ENCODE results near the gene SMIM11. TPM values are rescaled to one million over a fixed set of nuclear protein-coding genes. Genes with fewer than 3 reads are reported as not detected.

Gene SMIM11
- total and polyA plus RNA-seq, 10 of the 15 experiments (the other 5 are each of a cell fraction or from before 2014, with no cell fraction given): 4.8 to 43.1 (median 16.0) TPM

DNA sequence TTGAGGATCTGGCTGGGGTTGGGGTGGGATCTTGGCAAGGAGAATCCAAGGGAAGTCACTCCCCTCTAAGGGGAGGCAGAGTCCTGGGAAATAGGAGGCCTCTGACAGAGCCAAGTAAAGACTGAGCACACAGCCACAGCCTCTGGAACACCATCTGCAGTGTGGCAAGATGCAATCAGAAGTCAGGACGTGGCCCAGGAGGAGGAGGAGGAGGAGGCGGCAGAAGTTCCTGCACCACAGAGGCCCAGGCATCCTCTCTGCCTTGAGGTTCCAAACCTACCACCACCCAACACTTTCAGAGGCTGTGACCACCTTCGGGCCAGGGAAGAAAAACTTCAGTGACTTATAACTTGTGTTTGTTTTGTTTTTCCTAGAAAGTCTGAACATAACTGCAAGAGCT lies 35.2 kb upstream of the SMIM11 start:
- in situ Hi-C loops (cut with MboI): no loop called here
- WGBS (ENCODE audit: insufficient coverage, insufficient replicate concordance, low lambda C conversion rate, missing lambda C conversion rate): 58% methylated on average over 3 of the region's 3 CpGs

More for the DNA sequence above, 35.2 kb upstream of the SMIM11 start:
- ATAC-seq (no peak), DNase-seq (ENCODE audit: low read depth, low spot score) (no peak), FAIRE-seq (no peak)
- Histone ChIP-seq H2AFZ (ENCODE audit: control insufficient read depth, low read depth, low read length) (no peak overlapping the region), H3K4me2 (ENCODE audit: control insufficient read depth, insufficient read depth) (no peak overlapping the region), H3K79me2 (ENCODE audit: control insufficient read depth, insufficient read depth, low read length) (no peaks in the 10 kb centered on the region), H3K4me3 (no peak overlapping the region), H3K27ac (ENCODE audit: control insufficient read depth, insufficient read depth) (no peak overlapping the region), H3K27me3 (replicated peaks in 1 of 2; ENCODE audit: control insufficient read depth in 2 of 2, insufficient read depth in 2 of 2, low read length in 1 of 2) (no peaks in the 10 kb centered on the region; a peak in 2 of 4 replicates), H3K9ac (ENCODE audit: control insufficient read depth, insufficient read depth, low read length) (no peak overlapping the region), H3K4me1 (ENCODE audit: control insufficient read depth, insufficient read depth, low read length) (no peaks in the 10 kb centered on the region), H4K20me1 (ENCODE audit: control insufficient read depth, insufficient read depth) (no peaks in the 10 kb centered on the region), H3K36me3 (ENCODE audit: control insufficient read depth in 2 of 2, insufficient read depth in 2 of 2, low read length in 1 of 2) (no peaks in the 10 kb centered on the region), H3K9me3 (replicated peaks; ENCODE audit: control insufficient read depth, insufficient read depth, low read length) (no peaks in the 10 kb centered on the region)
- SMC1A ChIA-PET (ENCODE audit: uncharacterized antibody, unreplicated experiment): no interaction called here
- POLR2A ChIA-PET: no interaction called here
- TF ChIP-seq, protein P1, sequence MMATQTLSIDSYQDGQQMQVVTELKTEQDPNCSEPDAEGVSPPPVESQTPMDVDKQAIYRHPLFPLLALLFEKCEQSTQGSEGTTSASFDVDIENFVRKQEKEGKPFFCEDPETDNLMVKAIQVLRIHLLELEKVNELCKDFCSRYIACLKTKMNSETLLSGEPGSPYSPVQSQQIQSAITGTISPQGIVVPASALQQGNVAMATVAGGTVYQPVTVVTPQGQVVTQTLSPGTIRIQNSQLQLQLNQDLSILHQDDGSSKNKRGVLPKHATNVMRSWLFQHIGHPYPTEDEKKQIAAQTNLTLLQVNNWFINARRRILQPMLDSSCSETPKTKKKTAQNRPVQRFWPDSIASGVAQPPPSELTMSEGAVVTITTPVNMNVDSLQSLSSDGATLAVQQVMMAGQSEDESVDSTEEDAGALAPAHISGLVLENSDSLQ (IDR thresholded peaks at IDR 0.05): no peak
- TF ChIP-seq JUNB (IDR thresholded peaks at IDR 0.05) (no peak), TARDBP (IDR thresholded peaks at IDR 0.05; ENCODE audit: borderline replicate concordance) (no peak), SMAD5 (IDR thresholded peaks at IDR 0.05; ENCODE audit: low read depth) (no peak), FOXK2 (IDR thresholded peaks at IDR 0.05) (no peak), HCFC1 (IDR thresholded peaks at IDR 0.05; ENCODE audit: low read length) (no peak), MEF2B (IDR thresholded peaks at IDR 0.05; ENCODE audit: partially characterized antibody, poor library complexity, severe bottlenecking) (no peak), MYB (IDR thresholded peaks at IDR 0.05; ENCODE audit: borderline replicate concordance, low read depth, low read length) (no peak), RAD51 (IDR thresholded peaks at IDR 0.05) (no peak), TCF3 (IDR thresholded peaks at IDR 0.05; ENCODE audit: borderline replicate concordance, insufficient read depth, low read depth, low read length) (no peak), HDAC6 (IDR thresholded peaks at IDR 0.05; ENCODE audit: unreplicated experiment) (no peak), NFIC (IDR thresholded peaks at IDR 0.05; ENCODE audit: low read depth, low read length) (no peak), NBN (IDR thresholded peaks at IDR 0.05) (no peak), ESRRA (IDR thresholded peaks at IDR 0.05; ENCODE audit: low read length) (no peak)
- TF ChIP-seq, protein P2, sequence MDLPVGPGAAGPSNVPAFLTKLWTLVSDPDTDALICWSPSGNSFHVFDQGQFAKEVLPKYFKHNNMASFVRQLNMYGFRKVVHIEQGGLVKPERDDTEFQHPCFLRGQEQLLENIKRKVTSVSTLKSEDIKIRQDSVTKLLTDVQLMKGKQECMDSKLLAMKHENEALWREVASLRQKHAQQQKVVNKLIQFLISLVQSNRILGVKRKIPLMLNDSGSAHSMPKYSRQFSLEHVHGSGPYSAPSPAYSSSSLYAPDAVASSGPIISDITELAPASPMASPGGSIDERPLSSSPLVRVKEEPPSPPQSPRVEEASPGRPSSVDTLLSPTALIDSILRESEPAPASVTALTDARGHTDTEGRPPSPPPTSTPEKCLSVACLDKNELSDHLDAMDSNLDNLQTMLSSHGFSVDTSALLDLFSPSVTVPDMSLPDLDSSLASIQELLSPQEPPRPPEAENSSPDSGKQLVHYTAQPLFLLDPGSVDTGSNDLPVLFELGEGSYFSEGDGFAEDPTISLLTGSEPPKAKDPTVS (IDR thresholded peaks at IDR 0.05; ENCODE audit: low read depth, low read length): no peak
- CTCF ChIA-PET: interaction anchor here (0.6 kb wide), 2 partner anchors 206 to 706 kb away, joined by 3 to 4 read pairs; no protein-coding TSS in a partner anchor
- BruUV-seq (replicated peaks): no TSS peak
- RAD21 ChIA-PET (ENCODE audit: unreplicated experiment): interaction anchor here (1.1 kb wide), 1 partner anchor 416 kb away, joined by 3 read pairs; no protein-coding TSS in a partner anchor
- intact Hi-C loops (cut with micrococcal nuclease; ENCODE audit: unreplicated experiment): no loop called here
